Measurements from ENCODE around the gene UGDH.

UGDH gene

GRCh38 chr4:39565878-39566600 is 38.8 kb upstream of the UGDH start:
- peak; percentile 33 for DNase-seq (ENCODE audit: extremely low read depth, low read depth)
- no peak for TF ChIP-seq CTCF (IDR thresholded peaks at IDR 0.05; ENCODE audit: low read depth, low read length, missing control alignments)
- no peak overlapping the region for H3K4me3 ChIP-seq (replicated peaks; ENCODE audit: low read depth, low read length)

GRCh38 chr4:39563346-39563847 is 36.2 kb upstream of the UGDH start:
- no peak for DNase-seq (ENCODE audit: extremely low read depth, low read depth)
- no peak overlapping the region for H3K4me3 ChIP-seq (replicated peaks; ENCODE audit: low read depth, low read length)
- TF ChIP-seq CTCF (IDR thresholded peaks at IDR 0.05; ENCODE audit: low read depth, low read length, missing control alignments): no peak

GRCh38 chr4:39562792-39563191 is 35.6 kb upstream of the UGDH start:
- no peak for TF ChIP-seq CTCF (IDR thresholded peaks at IDR 0.05; ENCODE audit: low read depth, low read length, missing control alignments)
- no peak overlapping the region for H3K4me3 ChIP-seq (replicated peaks; ENCODE audit: low read depth, low read length)
- DNase-seq (ENCODE audit: extremely low read depth, low read depth): no peak

- H3K4me3 ChIP-seq (replicated peaks; ENCODE audit: low read depth, low read length): no peak overlapping the region
- DNase-seq (ENCODE audit: extremely low read depth, low read depth): no peak
Measured at GRCh38 chr4:39559626-39560025, 32.4 kb upstream of the UGDH start.

GRCh38 chr4:39555472-39555871 is 28.2 kb upstream of the UGDH start:
- no peak for DNase-seq (ENCODE audit: extremely low read depth, low read depth)
- TF ChIP-seq CTCF (IDR thresholded peaks at IDR 0.05; ENCODE audit: low read depth, low read length, missing control alignments): no peak

More at GRCh38 chr4:39559626-39560025, 32.4 kb upstream of the UGDH start:
- no peak for TF ChIP-seq CTCF (IDR thresholded peaks at IDR 0.05; ENCODE audit: low read depth, low read length, missing control alignments)

GRCh38 chr4:39548425-39549067 is 21.3 kb upstream of the UGDH start:
- no peak for TF ChIP-seq CTCF (IDR thresholded peaks at IDR 0.05; ENCODE audit: low read depth, low read length, missing control alignments)
- H3K4me3 ChIP-seq (replicated peaks; ENCODE audit: low read depth, low read length): no peak overlapping the region
- no peak for DNase-seq (ENCODE audit: extremely low read depth, low read depth)

More at GRCh38 chr4:39555472-39555871, 28.2 kb upstream of the UGDH start:
- H3K4me3 ChIP-seq (replicated peaks; ENCODE audit: low read depth, low read length): no peak overlapping the region
